Raji (cell line): Measurements from ENCODE around the gene FAM13A.

ENCODE experiments used
- POLR2A ChIP-seq: IDR thresholded peaks from 2 replicates; pipeline ENCODE4 v1.6.1; 2011; ENCODE audit warnings: low read depth, low read length, control low read depth; ENCODE audit not compliant: insufficient read depth

The FAM13A gene

DNA sequence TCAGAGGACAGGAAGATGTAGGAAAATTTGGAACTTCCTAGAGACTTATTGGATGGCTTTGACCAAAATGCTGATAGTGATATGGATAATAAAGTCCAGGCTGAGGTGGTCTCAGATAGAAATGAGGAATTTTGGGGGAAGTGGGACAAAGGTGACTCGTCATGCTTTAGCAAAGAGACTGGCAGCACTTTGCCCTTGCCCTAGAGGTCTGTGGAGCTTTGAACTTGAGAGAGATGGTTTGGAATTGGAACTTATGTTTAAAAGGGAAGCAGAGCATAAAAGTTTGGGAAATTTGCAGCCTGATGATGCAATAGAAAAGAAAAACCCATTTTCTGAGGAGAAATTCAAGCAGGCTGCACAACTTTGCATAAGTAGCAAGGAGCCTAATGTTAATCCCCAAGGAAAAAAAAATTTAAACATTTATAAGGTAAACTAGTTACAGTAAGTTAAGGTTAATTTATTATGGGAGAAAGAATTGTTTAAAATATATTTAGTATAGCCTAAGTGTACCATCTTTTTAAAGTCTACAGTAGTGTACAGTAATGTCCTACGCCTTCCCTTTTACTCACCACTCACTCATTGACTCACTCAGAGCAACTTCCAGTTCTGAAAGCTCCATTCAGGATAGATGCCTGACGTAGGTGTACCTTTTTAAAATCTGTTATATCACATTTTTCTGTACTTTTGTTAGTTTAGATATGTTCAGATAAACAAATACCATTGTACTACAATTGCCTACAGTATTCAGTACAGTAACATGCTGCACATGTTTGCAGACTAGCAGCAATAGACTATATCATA, 101.2 kb downstream of the FAM13A start:
- no peak for TF ChIP-seq POLR2A

- no peak for TF ChIP-seq POLR2A
These were observed 103.6 kb downstream of the FAM13A start for GRCh38 chr4:88953400-88953799.

GRCh38 chr4:88952081-88952480, 104.9 kb downstream of the FAM13A start:
- no peak for TF ChIP-seq POLR2A

- TF ChIP-seq POLR2A = no peak
These were observed 107.4 kb downstream of the FAM13A start for GRCh38 chr4:88949605-88950004.

GRCh38 chr4:88940506-88940905, 116.5 kb downstream of the FAM13A start:
- no peak for TF ChIP-seq POLR2A

GRCh38 chr4:88939697-88940096, 117.3 kb downstream of the FAM13A start:
- TF ChIP-seq POLR2A = no peak

DNA sequence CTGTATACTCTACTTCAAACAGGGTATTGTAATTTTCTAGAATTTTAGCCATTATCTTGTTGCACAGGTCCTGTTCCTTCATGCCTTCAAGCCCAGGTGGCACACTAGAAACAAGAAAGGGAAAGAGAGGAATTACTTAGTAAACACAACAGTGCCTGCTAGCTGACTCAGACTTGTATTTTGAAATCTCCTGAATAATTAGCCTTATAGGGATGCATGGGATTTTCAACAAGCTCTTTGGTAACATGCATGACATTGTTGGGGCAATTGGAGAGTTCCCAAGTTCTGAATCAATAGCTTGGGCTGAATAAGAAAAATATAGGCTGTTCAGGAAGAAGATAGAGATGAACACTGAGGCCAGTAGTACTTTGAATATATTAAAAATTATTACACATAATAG, 118.8 kb downstream of the FAM13A start:
- no peak for TF ChIP-seq POLR2A

GRCh38 chr4:88937081-88937480, 119.9 kb downstream of the FAM13A start:
- no peak for TF ChIP-seq POLR2A

DNA sequence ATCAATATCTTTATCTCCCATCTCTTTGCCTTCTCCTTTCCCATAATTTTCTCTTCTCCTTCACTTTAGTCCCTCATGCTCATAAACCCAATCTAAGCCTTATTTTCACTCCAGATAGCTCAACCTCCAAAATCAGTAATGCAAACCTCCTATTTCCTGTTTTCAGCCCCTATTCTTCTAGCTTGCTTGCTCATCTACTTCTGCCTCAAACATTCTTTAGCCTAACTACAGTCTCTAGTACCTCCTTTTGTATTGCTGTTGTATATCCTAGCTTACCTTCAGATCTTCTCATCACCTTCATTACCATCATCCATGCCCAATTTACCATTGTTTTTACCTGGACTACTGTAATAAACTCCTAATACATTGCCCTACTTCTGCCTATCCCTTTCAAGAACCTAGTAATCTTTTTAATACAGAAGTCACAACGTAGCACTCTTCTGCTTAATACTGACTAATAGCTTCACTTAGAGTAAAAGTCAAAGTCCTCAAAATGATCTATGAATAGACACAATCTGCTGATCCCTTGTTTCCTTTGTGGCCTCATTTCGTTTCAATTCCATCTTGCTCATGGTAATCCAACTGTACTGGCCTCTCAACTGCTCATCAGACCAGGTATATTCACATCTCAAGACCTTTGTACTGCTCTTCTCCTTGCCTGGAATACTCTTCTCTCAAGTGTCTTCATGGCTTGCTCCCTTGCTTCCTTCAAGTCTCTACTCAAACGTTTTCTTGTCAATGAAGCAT, 123.4 kb downstream of the FAM13A start:
- no peak for TF ChIP-seq POLR2A

DNA sequence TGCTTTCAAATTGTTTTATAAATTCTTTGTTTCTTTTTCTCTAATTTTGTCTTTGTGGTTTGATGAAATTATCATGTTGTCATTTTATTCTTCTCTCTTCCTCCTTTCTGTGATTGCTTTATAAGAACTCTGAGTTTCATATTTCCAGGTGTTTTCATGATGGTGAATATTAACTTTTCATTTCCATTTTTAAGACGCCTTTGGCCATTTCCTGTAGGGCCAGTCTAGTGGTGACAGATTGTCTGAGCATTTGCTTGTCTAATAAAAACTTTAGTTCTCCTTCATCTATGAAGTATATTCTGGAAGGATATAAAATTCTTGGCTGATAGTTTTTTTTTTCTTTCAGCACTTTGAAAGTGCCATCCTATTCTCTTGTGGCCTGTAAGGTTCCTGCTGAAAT, 128.1 kb downstream of the FAM13A start:
- no peak for TF ChIP-seq POLR2A

DNA sequence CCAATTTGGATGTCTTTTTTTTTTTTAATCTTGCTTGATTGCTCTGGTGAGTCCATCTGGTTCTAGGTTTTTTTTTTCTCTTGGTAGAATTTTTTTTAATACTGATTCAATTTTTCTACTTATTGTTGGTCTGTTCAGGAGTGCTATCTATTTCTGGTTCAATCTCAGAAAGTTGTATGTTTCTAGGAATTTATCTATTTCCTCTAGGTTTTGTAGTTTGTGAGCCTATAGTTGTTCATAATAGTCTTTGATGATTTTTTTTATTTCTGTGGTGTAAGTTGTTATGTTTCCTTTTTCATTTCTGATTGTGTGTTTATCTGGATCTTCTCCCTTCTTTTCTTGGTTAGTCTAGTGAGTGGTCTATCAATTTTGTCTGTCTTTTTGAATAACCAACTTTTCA, 129.6 kb downstream of the FAM13A start:
- no peak for TF ChIP-seq POLR2A

- no peak for TF ChIP-seq POLR2A
These were observed 137.9 kb downstream of the FAM13A start for GRCh38 chr4:88919056-88919455.

DNA sequence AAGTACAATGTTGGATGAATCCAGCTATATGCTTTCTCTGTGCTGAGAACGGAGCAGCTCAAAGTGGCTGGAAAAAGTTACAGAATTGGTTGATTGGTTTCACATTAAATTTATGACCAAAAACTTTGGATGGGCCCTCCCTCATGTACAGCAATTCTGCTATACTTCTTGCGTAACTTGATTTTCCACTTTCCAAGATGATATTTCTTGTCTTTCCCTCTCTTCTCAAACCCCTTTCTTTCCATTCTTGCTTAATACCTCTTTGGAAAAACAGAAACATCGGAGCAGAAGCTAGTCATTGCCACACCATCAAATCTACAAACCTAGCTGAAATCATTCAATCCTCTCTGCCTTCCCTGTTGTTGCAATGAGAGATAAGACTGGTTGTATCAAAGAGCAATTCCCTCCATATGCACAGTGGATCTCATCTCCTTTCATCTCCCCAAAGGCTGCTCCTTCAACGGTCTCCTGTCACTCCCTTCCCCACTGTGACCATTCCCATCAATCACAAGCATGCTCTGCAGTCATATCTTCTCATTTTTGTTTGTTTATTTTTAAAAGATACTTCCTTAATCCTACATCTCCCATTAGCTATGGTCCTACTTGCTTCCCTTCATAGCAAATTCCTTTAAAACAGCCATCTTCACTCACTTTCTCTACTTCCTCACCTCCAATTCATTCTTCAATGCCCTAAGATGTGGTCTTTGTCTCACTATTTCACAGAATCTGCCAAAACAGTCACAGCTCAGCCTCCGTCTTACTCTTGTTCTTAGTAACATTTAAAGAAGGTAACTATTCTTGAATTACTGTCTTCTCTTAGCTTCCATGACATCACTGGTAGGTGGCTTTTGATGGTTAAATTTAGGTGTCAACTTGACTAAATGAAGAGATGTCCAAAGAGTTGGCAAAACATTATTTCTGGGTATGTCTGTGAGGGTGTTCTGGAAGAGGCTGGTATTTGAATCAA, 145.5 kb downstream of the FAM13A start:
- no peak for TF ChIP-seq POLR2A

DNA sequence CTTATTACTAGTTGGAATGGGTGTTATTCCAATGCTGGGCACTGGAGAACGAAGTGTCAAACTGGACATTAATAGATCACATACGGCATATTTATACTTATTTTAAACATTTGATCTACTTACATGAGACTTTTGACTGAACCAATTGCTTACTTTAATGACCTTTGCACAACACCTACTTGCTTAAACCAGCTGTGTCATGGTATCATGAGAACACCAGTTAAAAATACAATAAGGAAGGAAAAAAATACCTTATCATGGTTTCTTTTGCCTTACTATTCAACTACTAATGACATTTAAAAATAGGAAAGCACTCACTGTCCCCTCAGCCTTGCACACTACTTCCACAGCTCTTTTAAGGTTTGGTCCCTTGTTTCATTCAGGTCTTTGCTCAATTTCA, 146.9 kb downstream of the FAM13A start:
- TF ChIP-seq POLR2A = no peak

DNA sequence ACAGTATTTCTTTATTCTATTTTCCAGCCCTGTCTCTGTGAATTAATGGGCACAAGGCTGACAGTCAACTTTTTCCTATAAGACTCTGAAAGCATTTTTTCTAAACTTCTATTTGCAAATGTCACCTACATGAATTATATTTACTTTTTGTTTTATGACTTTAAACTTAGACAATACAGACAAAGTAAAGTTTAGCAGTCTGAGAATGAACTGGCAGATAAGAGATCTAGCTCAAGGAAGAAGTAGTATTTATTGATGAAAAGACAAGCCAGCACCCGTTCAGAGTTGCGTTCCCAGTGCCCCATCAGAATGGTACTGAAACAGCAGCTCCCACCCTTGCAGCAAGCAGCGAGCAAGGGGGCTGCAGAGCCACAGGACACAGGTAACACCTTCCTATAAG, 148.5 kb downstream of the FAM13A start:
- TF ChIP-seq POLR2A = no peak

DNA sequence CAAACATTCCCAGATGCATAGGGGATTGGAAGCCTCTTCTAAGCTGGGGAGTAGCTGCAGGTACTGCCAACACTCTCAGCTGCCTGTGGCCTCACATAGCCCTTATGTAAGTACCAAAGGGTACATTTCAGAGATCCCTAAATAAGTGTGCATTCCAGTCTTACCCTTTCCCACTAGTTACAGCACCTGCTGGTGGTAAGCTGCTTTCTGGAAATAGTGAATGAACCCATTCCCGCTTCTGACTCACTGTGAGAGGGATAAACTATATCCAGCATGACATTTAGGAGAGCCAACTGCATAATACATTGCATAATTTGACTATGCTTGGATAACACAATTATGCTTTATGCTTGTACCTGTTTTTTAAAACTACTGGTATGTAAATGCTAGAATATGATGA, 149.0 kb downstream of the FAM13A start:
- no peak for TF ChIP-seq POLR2A

- TF ChIP-seq POLR2A = no peak
These were observed 149.5 kb downstream of the FAM13A start for GRCh38 chr4:88907478-88907877.
